Measurements from ENCODE around the gene ITPR1.
A peak's percentile ranks its signal among the peaks of the same experiment; 100 is the strongest.

Gene ITPR1

GRCh38 chr3:4805662-4806061 is 312.5 kb downstream of the ITPR1 start:
- no peak for TF ChIP-seq CTCF (conservative IDR thresholded peaks at IDR 0.05; ENCODE audit: control insufficient read depth, insufficient read depth, low read depth, low read length)
- no peak overlapping the region for H3K4me3 ChIP-seq (ENCODE audit: control insufficient read depth, low read depth, low read length)
- no peak for DNase-seq (ENCODE audit: low read depth)

GRCh38 chr3:4806535-4807108 is 313.5 kb downstream of the ITPR1 start:
- DNase-seq (ENCODE audit: low read depth): no peak
- TF ChIP-seq CTCF (conservative IDR thresholded peaks at IDR 0.05; ENCODE audit: control insufficient read depth, insufficient read depth, low read depth, low read length): no peak

GRCh38 chr3:4807381-4808280 is 314.5 kb downstream of the ITPR1 start:
- no peak for TF ChIP-seq CTCF (conservative IDR thresholded peaks at IDR 0.05; ENCODE audit: control insufficient read depth, insufficient read depth, low read depth, low read length)
- DNase-seq (ENCODE audit: low read depth): no peak
- H3K4me3 ChIP-seq (ENCODE audit: control insufficient read depth, low read depth, low read length): no peak overlapping the region

More at GRCh38 chr3:4806535-4807108, 313.5 kb downstream of the ITPR1 start:
- H3K4me3 ChIP-seq (ENCODE audit: control insufficient read depth, low read depth, low read length): no peak overlapping the region

- no peak overlapping the region for H3K4me3 ChIP-seq (ENCODE audit: control insufficient read depth, low read depth, low read length)
- no peak for TF ChIP-seq CTCF (conservative IDR thresholded peaks at IDR 0.05; ENCODE audit: control insufficient read depth, insufficient read depth, low read depth, low read length)
- no peak for DNase-seq (ENCODE audit: low read depth)
Measured at GRCh38 chr3:4808637-4809036, 315.5 kb downstream of the ITPR1 start.

GRCh38 chr3:4809922-4810321 is 316.8 kb downstream of the ITPR1 start:
- no peak for TF ChIP-seq CTCF (conservative IDR thresholded peaks at IDR 0.05; ENCODE audit: control insufficient read depth, insufficient read depth, low read depth, low read length)
- no peak overlapping the region for H3K4me3 ChIP-seq (ENCODE audit: control insufficient read depth, low read depth, low read length)

GRCh38 chr3:4812591-4812990 is 319.4 kb downstream of the ITPR1 start:
- no peak for DNase-seq (ENCODE audit: low read depth)
- H3K4me3 ChIP-seq (ENCODE audit: control insufficient read depth, low read depth, low read length): no peak overlapping the region
- no peak for TF ChIP-seq CTCF (conservative IDR thresholded peaks at IDR 0.05; ENCODE audit: control insufficient read depth, insufficient read depth, low read depth, low read length)

More at GRCh38 chr3:4809922-4810321, 316.8 kb downstream of the ITPR1 start:
- DNase-seq (ENCODE audit: low read depth): peak; percentile 43
